ENCODE data around the gene SETBP1.
A peak's percentile ranks its signal among the peaks of the same experiment; 100 is the strongest.

SETBP1 gene

DNA sequence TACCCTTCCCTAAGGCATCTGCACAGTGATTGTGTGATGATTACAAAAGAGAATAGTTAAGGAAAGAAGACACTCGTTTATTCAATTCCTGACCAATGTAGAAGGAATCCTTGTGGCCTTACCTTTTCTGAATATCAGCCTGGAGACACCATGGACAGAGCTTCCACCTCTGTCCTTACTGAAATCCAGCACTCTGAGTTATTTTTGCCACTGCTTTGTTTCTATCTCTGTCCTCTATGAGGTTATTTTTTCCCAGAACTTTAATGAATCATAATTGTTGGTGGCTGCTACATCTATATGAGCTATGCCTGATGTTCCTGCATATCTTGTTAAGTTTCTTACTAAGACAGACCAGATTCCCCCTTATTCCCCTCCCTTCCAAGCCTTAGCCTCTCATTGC is 275.1 kb downstream of the SETBP1 start:
- DNase-seq, result no peak
- intact Hi-C loops (cut with DNase I), result no loop called here

DNA sequence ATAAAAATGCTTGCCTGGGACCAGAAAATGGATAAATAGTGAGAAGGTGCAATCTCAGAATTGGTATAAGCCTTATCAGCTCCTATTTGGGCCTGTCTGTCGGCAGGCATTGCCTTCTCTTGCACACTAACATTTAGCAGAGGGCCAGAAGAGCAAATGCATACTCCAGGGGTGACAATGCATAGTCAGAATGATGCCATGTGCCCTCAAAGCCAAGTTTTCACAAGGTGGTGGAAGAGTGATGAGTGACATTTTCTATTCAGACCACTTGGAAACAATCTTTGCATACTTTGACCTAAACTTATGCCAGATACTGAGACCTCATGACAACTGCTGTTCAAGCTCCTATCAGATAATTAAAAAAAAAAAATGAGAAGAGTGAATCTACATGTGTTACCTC is 276.3 kb downstream of the SETBP1 start:
- no peak for DNase-seq
- intact Hi-C loops (cut with DNase I), result no loop called here

- DNase-seq, result no peak
- intact Hi-C loops (cut with DNase I), result no loop called here
Measured at GRCh38 chr18:44957461-44957860, 276.8 kb downstream of the SETBP1 start.

GRCh38 chr18:44958040-44958439 is 277.4 kb downstream of the SETBP1 start:
- no peak for DNase-seq
- intact Hi-C loops (cut with DNase I), result no loop called here

DNA sequence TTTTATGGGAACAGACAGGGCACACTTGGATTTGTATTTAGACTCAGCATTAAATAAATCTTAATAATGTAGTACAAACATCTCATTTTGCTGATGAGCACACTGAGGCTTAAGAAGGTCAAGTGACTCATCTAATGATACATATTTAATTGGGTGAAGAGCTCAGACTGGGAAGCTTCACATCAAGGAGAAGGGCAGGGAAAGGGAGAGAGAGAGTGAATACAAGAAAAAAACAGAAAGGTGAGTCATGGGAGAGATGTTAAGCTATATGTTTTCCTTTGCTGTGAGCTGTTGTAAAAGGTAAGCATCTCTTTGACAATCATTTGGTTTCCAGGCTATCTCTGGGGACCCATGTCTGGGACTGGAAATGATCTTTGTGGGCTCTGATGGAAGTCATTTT is 277.8 kb downstream of the SETBP1 start:
- DNase-seq, result no peak
- intact Hi-C loops (cut with DNase I), result no loop called here

GRCh38 chr18:44959013-44959412 is 278.3 kb downstream of the SETBP1 start:
- intact Hi-C loops (cut with DNase I), result no loop called here
- DNase-seq, result peak in 1 of 42 donors; percentile 13

GRCh38 chr18:44960580-44960979 is 279.9 kb downstream of the SETBP1 start:
- no peak for DNase-seq
- intact Hi-C loops (cut with DNase I), result no loop called here

GRCh38 chr18:44961288-44961995 is 280.8 kb downstream of the SETBP1 start:
- intact Hi-C loops (cut with DNase I), result no loop called here
- DNase-seq, result no peak

DNA sequence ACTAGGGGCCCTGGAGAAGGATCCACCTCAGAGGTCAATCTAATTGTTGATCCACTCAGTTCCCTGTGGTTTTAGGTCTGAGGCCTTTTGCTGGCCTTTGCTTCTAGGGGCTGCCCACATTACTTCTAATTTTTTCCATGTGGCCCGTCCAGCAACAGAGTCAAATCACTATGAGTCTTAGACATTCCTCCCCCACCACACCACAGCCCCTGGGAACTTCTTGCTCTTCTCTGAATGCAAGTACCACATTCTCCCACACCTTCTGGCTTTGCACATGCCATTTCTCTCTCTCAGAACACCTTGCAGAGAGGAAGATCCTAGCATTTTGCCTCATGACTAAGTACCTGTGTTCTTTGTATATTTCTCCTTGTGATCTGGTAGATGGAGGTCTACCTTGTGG is 286.9 kb downstream of the SETBP1 start:
- no peak for DNase-seq

DNA sequence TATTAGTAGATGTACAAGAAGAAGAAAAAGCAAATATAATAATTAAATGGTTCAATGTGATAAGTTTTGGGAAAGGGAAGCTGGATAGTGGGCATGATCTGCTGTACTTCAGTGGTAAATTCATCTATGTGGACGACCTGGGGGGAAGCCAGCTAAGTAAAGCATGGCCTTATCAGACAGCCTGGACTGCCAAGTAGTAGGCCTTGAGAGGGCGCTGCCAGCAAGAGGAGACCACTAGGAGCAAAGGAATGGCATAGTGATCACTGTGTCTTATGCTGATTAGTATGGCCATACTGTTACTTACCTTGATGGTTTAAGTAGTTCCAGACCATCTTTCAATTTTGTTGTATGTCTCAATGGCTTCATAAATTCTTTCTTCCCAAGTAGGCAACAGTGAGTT is 287.6 kb downstream of the SETBP1 start:
- intact Hi-C loops (cut with DNase I), result no loop called here
- DNase-seq, result no peak

More for the DNA sequence above, 286.9 kb downstream of the SETBP1 start:
- intact Hi-C loops (cut with DNase I), result no loop called here

DNA sequence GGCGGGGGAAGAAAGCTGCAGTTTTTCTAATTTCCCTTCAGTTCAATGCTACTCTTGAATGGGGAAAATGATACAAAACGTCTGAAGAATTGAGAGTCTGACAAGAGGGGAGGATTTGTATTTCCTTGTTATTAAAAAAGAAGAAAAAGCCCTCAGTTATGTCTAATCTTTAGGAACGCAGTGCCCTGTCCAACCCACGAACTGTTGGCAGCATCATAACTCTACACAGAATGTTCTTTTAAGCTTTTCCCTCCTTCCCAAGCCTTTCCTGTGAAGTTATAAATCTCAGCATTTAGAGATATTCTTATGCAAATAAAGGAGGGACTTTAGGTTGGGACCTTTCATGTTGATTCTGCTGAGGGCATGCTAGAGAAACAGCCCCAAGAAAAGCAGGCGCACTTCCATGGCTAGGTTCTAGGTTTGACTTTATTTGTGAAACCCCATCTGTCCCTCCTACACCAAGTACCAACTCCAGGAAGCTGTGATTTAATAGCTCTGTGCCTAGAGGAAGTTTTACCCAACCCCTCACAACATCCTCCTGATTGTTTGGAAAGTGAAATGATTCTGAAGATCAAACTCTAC is 288.6 kb downstream of the SETBP1 start:
- DNase-seq, result no peak
- intact Hi-C loops (cut with DNase I), result no loop called here

DNA sequence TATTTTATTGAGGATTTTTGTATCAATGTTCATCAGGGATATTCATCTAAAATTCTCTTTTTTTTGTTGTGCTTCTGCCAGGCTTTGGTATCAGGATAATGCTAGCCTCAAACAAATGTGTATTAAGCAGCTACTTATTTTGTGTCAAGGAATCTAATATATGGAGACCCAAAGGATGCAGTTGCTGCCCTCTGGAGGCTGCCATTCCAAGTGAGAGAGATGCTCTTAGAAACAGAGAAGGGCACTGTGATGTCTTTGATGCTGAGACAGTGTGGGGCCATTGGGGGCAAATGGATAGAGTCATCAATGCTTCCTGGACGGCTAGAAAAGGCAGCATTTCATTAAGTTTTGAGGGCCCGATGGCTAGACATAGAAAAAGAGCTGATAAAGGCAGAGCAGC is 292.6 kb downstream of the SETBP1 start:
- peak in 1 of 42 donors; percentile 22 for DNase-seq
- intact Hi-C loops (cut with DNase I), result no loop called here

DNA sequence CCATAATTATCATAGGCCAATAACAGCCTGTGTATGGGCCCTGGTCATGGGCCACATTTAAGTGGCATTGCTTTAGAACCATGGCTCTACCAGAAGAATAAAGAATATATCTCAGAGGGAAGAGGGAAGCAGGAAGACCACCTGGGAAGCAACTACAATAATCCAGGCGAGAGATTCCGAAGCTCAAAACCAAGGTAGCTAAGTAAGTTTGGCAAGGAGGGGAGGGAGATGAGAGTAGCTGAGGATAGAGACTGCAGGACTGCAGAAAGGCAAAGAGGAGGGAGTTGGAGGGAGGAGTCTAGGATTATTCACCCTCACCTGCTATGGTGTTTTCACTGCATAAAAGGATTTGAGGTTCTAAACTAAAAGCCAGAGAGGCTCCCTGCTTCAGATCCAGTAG is 293.5 kb downstream of the SETBP1 start:
- intact Hi-C loops (cut with DNase I), result no loop called here
- no peak for DNase-seq

- intact Hi-C loops (cut with DNase I), result no loop called here
- DNase-seq, result peak in 29 of 42 donors; percentile 14 to 78 (median 36)
Measured at GRCh38 chr18:44977856-44978255, 297.2 kb downstream of the SETBP1 start.

DNA sequence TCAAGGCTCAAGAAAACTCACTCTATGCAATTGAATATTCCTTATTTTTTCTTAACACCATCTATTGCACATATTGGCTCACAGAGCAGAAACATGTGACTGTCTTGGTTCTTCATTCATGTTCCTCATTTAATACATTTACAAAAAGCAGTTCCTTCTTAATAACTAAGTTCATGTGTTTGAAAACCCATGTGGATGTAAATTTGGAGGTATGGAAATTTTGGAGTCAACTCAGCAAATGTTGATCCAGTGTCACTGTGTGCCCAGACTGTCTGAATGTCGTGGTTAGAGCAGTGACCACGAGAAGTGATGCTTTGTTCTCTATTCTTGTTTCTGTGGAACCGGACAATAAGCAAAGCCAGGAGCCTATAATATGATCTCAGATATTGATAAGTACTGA is 299.1 kb downstream of the SETBP1 start:
- no peak for DNase-seq
- intact Hi-C loops (cut with DNase I), result no loop called here

GRCh38 chr18:44981121-44981520 is 300.4 kb downstream of the SETBP1 start:
- no peak for DNase-seq
- intact Hi-C loops (cut with DNase I), result no loop called here

GRCh38 chr18:44986933-44987332 is 306.2 kb downstream of the SETBP1 start:
- intact Hi-C loops (cut with DNase I), result no loop called here
- no peak for DNase-seq

GRCh38 chr18:44987371-44987770 is 306.7 kb downstream of the SETBP1 start:
- intact Hi-C loops (cut with DNase I), result no loop called here

DNA sequence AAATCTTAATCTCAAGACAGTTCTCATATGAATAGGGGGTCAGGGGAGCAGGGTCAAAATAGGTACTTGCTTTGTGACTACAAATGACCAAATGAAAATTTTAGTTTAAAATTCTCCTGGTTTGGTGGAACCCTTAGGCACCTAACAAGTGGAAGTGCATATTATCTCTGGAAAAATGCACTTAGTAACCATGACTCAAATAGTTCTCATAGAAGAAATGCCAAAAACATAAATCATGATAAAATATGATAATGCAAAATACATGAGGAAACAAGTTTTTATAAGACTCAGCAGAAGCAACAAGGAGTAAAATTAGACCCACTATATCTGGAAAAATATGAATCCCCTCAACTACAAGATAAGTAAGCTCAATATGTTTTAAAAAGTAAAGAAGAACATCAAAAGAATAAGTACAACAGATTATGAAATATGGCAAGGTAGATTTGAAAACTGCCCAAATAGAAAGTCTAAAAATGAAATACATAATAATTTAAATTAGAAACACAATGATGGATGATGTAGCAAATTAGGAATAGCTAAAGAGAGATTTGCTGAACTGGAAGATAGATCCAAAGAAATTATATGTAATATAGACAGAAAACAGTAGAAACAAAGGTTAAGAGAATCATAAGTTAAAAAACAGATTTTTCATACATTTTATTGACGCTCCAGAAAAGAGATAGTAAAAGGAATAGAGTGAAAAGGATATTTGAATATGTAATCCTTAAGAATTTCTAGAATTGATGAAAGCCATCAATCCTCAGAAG is 308.3 kb downstream of the SETBP1 start:
- intact Hi-C loops (cut with DNase I), result no loop called here
- no peak for DNase-seq

More at GRCh38 chr18:44987371-44987770, 306.7 kb downstream of the SETBP1 start:
- no peak for DNase-seq

- no peak for DNase-seq
- intact Hi-C loops (cut with DNase I), result no loop called here
Measured at GRCh38 chr18:44996261-44996660, 315.6 kb downstream of the SETBP1 start.
